Measurements from ENCODE around the gene RAB24.
"Not testable (repeated sequence)": the region's sequence is repeated elsewhere in the genome, so short reads cannot be mapped to it uniquely, and the experiment has no call there.

Gene RAB24

DNA sequence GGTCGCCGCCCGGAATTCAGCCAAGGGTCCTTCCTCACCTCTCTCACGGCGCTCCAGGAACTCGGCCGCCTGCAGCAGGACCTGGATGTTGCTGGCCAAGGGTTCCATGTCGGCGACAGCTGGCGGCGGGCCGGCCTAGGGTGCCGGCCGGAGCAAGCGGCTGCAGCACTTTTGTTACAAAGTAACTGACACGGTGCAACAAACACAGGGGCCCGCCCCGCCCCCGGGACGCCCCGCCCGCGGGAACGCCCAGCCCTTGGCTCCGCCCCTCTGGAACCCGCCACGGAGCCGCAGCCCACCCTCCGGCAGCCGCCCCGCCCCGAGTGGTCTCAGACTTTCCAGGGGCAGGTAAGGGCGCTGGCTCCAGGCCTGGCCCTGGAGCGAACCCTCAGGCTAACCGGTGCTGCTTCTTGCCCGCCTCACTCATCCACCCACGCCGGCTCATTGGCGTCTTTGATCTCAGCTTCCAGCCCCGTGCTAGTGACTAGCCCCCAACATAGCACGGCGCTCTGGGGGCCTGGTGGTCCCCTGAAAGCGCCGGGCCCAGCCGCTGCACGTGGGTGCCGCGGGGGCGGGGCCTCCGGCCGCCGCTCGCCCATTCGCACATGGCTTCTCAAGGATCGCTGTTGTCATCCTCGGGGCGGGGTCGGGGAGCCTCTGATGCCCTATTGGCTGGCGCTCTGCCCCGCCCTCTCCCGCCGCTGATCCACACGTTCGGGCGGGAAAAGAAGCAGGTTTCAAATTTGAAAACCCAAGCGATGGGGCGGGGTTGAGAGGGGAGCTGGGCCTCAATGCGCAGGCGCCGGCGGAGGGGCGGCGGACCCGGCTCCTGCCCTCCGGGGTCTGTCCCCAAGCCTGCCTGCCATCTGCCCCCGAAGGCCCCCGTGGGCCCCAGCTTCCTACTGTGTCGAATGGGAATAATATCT, 8.5 kb upstream of the RAB24 start, which contains the start of gene MXD3:
Gene MXD3 (minus strand): TSS at position 176 of the 926 bp plus-strand sequence. CDS start 68 bp downstream, at position 108.
- DNase-seq (ENCODE audit: low spot score): peak; percentile 95

DNA sequence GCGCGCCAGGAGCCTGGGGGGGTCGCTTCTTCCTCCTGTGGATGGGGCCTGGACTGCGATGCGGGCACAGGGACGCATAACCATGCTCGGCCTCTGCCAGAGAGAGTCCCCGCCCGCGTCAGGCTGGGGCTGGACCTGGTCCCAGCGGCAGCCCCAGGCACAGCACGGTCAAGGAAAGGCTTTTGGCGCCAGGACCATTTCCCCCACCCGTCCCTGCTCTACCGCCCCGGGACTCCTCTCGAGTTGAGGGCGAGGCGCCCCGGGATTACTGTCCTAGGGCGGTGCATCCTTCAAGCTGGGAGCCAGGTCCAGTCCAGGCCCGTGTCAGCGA, 7.8 kb upstream of the RAB24 start:
- DNase-seq (ENCODE audit: low spot score): no peak

DNA sequence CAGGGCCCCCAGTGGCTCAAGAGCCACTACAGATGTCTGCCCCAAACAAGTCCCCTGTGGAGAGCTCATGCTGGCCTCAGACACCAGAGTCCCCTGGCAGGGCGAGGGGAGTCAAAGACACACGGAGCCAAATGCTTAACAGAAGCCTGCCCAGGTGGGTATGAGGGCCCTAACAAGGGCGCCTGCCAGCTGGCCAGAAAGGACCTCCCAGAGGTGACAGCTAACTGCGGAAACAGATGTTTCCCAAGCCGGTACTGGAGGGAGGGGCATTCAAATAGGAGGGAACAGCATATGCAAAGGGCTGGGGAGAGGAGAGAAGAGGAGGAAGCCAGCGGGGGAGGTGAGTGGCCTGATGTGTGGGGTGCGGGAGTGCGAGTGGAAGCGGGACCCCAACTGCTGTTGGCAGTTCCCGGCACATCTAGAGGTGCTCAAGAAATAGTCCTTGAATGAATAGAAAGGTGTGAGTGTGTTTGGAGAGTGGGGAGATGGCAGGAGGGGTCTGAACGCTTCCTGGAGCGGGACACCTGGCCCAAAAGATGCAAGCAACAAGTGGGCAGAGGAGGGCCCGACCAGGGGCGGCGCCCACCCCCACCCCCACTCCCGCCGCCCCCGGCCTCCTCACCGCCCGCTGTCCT, 7.4 kb upstream of the RAB24 start:
- peak; percentile 41 for DNase-seq (ENCODE audit: low spot score)

DNA sequence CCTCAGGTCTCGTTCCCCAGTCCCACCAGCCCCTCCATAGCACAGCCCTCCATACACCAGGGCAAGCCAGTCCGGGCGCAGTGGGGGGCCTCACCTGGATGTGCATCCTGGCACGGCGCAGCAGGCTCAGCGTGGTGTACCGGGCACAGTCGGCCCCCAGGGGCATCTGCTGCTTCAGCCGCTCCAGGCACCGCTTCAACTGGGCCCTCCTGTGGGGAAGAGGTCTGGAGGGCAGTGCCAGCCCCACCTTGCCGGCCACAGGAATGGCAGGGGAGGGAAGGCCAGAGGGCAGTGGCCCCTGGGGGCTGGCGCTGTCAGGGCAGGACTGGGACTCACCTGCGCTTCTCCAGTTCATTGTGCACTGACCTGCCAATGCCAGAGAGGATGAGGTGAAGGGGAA, 6.8 kb upstream of the RAB24 start:
- DNase-seq (ENCODE audit: low spot score): no peak

DNA sequence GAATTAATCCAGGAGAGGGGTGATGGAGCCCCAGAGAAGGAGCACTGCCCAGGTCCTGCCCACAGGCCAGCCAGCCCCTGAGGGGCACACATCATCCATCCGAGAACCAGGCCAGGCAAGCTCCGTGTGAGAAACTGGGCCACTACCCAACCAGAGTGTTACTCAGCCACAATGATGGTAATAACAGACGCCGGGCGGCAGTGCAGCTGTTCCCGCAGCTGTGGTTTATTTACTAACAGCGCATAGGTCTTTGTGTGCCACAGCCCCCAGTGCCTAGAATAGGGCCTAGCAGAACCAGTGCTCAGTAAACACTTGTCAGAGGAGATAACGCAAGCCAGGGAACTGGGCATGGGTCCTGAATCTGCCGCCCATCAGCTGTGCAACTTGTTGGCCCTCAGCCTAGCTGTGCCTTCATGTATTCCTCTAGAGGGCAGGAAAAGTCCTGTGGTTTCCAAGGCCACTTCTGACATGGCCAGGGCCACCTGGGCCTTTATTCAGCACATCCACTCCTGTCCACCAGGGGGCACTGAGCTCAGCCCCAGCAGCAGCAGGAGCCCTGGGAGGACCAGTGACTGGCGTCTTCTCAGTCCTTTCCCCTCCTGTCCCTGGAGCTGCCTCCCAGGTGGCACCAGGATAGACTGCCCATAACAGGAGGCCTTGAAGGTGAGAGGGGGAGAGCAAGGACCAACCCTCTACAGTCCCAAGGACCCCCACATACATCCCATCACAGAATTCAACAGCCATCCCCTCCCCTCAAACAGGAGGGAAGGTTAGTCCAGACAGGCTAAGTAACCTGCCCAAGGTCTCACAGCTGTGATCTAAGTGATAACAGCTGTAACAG, 6.1 kb upstream of the RAB24 start:
- DNase-seq (ENCODE audit: low spot score): peak; percentile 95

DNA sequence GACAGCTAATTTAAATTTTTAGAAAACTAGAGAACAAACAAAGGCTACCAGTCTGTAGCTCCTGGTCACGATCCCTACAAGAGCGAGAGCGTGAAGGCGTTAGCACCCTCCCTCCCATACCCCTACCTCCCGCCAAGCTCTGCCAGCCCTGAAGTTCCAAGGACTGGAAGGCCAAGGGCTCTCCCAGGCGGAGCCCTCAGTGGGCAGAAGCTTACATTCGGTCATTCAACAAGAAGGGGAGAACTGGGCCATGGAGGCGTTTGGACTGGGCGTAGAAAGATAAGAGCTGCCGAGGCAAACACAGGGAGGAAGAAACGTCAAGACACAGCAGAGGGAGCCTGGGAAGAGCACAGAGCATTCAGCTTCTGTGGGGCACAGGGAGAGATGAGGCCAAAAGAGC, 5.2 kb upstream of the RAB24 start:
- no peak for DNase-seq (ENCODE audit: low spot score)

DNA sequence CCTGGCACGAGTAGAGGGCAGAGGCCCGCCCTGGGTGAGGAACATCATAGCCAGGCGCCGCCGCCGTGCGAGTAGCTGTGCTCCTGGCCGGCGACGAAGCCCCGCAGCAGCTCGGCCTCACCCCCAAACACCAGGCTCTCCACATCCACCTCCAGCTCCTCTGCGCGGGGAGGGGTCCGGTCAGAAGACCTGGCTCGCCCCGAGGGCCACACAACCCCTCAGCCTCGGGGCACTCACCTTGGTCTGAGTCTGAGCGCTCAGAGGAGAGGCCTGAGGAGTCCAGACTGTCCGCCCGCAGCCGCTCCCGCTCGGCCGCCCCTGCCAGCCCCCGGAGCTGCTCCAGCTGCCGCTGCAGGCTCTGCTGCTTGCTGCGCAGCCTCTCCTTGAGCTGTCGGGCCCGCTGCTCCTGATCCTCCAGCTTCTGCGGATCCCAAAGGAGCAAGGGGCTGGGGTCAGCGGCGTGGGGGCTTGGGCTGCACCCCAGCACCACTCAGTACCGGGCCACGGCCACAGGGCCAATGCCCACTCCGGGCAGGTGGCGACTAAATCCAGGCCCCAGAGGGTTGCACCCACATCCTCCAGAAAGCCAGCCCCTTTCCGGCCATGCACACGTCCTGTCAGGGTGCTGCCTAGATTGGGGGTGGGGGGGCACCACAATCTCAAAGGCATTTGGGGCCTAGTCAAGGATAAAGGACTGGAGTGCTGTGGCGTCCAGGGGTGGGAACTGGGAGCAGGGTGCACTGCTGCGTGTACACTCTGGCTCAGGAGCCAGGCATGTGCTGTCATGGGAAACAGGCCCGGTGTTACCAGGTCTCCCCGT, 4.2 kb upstream of the RAB24 start:
- DNase-seq (ENCODE audit: low spot score): no peak

DNA sequence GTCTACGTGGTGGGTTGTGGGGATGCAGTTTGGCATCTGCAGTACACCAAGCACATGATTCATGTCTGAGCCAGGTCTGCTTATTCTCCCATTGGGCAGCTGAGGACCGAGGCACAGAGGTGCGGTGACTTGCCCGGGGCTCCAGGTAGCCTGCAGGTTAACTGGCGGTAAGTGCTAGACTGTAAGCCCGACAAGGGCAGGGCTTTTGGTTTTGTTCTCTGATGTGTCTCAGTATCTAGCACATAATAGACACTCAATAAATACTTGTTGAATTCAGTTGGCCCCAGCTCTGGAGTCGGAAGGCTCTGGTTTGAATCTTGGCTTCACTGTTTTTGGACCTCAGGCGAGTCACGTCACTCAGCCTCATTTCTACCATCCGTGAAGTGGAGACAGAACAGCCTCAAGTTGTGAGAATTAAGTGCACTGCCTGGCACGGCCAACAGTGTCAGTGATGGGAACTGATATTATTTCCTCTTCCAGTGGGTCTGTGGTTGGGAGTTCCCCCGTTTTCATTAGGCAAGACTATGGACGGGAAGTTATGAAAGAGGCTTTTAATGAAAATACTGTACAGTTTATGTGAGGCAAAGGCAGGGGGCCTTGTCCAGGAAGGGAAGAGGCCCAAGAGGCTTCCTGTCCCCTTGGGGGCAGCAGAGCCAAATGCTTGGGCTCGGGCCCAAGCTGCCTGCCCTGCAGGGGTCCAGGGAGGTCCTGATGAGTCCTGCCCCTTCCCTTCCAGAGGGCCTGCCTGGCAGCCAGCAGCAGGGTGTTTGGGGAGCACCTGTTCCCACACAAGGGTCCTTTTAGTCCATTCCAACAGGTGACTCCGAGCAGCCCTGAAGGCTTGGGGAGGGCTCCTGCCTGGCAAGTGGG, 3.4 kb upstream of the RAB24 start:
- no peak for DNase-seq (ENCODE audit: low spot score)

DNA sequence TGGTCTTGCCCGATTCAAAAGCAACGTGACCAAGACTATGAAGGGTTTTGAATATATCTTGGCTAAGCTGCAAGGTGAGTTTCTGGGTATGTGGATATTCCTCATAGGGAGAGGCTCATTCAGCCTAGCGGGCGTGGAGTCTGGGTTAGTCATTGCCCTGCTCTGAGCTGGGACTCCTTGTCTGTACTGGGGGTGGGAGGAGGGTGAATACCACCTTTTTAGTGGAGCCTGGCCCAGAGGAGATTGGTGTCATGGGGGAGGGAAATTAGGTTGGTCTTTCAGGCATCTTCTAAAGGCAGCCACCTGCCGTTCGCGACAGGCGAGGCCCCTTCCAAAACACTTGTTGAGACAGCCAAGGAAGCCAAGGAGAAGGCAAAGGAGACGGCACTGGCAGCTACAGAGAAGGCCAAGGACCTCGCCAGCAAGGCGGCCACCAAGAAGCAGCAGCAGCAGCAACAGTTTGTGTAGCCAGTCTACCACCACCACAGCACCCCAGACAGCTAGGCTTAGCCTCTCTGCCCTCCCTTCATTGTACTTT, 2.7 kb upstream of the RAB24 start:
- DNase-seq (ENCODE audit: low spot score): not testable (repeated sequence)

DNA sequence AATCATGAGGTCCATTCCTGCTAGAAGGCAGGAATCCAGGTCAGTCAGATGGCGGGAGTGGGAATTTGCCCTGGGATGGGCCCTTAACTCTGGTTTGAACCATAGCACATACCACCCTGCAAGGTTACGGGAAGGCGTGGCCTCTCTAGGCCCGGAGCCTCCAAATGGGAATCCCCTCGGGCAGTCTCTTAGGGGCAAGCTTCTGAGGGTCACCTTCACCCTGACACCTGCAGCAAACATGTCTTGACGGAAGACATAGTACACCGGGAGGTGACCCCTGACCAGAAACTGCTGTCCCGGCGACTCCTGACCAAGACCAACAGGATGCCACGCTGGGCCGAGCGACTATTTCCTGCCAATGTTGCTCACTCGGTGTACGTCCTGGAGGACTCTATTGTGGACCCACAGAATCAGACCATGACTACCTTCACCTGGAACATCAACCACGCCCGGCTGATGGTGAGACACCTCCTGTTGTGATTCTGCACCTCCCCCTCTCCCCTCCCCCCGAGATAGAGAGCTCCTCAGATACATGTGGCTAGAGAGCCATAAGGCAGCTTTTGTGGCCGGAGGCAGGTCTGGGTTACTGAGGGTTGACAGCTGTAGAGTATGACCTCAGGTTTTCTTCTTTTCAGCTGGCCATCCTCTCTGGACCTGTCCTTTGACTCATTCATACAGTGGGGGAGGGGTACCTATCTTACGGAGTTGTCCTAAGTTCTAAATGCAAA, 1.0 kb upstream of the RAB24 start:
- DNase-seq (ENCODE audit: low spot score): no peak

DNA sequence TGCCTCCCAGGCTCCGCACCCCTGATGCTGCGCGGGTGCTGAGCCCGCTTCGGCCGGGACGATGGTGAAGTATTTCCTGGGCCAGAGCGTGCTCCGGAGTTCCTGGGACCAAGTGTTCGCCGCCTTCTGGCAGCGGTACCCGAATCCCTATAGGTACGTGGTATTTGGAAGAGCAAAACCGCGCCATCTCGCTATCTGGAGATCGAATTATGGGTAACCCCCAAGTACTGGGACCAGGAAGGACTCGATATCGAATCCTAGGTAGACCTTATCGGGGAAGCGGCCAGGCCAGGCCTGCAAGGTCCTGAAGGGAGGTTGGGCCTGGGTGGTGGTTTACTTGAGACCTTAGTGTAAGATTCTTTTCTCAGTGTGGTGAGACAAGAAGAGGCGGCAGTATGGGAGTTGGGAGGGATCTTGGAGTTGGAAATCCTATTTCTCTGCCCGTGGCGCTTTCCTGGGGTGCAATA, 439 bp upstream of the RAB24 start:
- peak; percentile 45 for DNase-seq (ENCODE audit: low spot score)

DNA sequence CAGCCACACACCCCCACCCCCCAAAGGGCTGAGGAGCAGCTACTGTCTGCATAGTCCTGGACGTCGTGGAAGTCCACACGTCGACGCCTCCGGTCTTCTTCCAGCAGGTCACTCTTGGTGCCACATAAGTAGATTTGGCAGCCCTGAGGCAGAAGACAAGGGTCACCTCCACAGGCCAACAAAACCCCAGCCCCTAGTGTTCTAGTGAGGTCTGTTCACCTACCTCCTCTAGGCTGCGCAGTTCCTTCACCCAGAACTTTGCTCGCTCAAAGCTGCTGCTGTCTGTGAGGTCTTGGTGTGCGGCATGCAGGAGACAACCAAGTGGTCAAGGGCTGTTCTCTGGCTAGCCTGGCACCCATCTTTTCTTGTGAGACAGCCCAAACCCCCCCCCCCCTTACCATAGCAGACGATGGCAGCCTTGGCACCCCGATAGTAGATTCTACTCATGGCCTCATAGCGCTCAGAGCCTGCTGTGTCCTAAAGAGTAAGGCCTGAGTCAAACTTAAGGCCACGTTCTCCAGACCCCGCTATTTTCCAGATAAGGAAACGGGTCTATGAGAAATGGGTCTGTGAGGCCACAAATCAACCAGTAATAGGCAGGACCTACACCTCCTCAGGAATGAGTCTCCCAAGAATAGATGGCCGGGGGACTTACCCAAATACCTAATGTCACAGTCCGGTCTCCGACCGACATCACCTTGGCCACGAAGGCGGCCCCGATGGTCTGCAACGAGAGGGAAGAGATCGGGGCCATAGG, 987 bp downstream of the RAB24 start:
- no peak for DNase-seq (ENCODE audit: low spot score)

DNA sequence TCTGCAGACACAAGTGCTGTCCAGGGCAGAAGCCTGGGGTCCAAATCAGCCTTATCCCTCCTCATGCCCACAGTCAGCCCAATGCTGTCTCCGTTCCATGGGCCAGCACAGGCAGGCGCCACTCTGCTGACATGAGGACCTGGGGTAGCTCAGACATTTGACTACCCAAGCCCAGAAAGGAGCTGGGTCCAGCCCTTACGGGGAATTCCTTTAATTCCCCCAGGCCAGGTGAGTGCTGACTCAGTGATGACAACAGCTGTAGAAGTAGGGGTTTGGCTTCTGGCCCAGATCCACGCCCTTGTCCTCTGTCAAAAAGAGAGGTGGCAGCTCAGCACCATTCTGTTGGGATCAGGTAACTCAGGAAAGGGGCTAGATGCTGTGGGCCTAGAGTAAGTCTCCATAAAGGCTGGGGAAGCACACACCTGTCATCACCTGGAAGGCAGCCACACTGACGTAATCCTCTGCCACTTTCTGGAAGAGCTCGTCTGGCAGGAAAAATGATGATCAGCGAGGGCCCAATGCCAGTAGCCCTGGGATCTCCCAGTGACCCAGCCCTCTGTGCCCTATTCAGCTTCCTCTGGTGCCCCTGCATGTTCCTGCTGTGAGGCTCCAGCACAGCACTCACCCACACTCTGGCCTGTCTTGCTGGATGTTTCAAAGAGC, 1.9 kb downstream of the RAB24 start:
- DNase-seq (ENCODE audit: low spot score): peak; percentile 24

DNA sequence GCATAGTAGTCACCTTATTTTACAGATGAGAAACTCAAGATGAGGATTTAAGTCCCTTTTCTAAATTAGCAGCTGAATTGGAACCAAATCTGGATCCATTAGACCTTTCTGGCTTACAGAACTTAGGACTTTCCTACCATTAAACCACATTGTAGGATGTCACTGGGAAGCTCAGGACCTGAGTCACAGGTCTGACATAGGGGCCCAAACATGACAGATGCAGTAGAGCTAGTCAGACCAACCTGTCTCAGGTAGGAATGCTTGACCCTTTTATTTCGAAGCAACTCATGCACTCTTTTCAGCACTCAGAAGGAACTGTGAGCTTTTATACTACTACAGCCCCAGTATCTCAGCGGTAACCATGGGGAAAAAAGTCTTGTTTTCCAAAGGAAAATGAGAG, 2.6 kb downstream of the RAB24 start:
- no peak for DNase-seq (ENCODE audit: low spot score)

DNA sequence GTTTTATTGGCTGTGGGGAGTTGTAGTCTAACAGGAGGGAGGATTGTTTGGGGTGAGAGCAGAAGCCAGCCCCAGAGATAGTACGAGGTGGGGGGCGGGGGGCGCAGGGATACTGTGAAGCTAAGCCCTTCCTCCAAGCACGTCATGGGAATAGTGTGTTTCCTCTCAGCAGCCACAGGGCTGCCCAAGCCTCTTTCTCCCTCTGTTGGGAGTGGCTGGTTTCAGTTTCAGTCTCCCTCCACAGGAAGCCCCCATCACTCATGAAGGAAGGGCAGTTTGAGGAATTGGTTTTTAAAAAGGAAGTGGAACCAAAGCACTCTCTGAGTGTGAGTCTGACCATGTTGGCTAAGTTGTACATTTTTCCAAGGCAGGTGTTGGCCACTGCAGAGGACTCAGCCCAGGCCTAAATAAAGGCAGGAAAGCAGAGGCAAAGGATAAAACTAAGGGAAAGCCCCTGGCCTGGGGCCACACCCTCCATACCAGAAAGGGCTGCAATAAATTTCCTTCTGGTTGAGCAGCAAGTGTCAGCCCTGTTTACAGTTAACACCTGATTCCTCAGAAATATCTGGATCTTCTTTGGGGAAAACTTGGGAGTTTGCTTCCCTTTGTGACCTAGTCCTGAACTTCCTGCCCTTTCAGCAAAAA, 3.2 kb downstream of the RAB24 start:
- no peak for DNase-seq (ENCODE audit: low spot score)

DNA sequence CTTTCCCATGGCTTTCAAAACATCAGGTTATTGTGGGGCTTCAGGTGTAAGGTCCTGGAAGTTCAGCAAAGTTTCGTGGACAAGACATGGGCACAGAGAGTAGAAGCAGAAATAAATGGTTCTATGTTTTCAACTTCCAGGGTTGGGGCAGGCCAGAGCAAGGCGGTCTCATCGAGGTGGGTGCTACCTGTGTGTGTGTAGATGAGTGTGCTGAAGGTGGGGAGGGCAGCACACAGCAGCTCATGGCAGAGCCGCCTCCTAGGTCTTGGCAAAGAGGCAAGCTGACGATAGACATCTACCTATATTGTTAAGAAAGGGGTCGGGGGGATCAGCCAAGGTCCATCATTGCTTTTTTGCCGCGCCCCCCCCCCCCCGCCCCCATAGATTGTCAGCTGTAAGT, 3.8 kb downstream of the RAB24 start:
- no peak for DNase-seq (ENCODE audit: low spot score)

DNA sequence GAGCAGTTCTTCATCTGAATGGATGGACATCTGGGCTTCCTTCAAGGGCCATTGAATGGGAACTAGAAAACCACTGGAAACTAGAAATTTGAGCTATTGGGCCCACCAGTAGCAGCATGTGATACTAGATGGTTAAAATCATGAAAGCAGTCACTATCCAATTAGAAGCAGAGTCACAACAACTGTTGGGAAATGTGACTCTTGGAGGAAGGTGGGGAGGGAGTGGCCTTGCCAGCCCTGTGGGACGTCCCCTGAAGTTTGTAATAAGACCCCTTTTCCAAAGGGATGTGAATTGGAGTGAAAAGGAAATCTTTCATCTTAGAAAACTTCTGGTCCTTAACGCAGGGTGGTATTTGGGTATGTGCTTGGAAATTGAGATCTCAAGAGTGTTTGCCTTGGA, 5.6 kb downstream of the RAB24 start:
- DNase-seq (ENCODE audit: low spot score): no peak

DNA sequence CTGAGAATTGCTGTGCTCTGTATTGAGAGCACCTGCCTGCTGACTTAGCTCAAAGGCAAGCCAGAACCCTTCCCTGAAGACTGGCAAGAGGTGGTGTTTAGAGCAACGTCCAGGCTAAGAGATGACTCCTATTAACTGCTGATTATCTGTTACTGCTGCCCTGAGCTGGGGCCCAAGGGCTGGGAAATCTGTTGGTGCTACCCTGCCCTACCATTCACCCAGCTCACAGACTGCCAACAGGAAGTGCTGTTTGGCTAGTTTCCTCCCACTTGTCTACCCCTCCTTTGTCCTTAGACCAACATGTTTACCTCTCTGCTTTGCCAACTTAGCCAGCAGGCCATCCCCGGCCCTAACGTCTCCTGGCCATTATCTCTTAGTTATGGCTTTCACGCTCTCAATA, 6.9 kb downstream of the RAB24 start:
- DNase-seq (ENCODE audit: low spot score): no peak

Measured in hematopoietic multipotent progenitor cell treated with erythropoietin and hydrocortisone succinate and interleukin-3 and kit ligand, for 17 days (in vitro differentiated cells).